Osteoblast (primary cell): ENCODE measurements around the gene RAB31. TPM values are rescaled to one million over a fixed set of nuclear protein-coding genes. Genes with fewer than 3 reads are reported as not detected.

ENCODE experiments used
- DNase-seq: peaks from one replicate; pipeline ENCODE4 v3.0.0; 2011; ENCODE audit warnings: low spot score, mixed read lengths; ENCODE audit not compliant: insufficient read length; ENCODE audit errors: missing footprints
- H2AFZ ChIP-seq: 2 replicates; pipeline ENCODE4 v1.6.0; 2011; ENCODE audit warnings: mild to moderate bottlenecking, low read length
- H3K27ac ChIP-seq: 2 replicates; pipeline ENCODE4 v1.5.1; 2011; ENCODE audit warnings: mild to moderate bottlenecking, low read depth, low read length, moderate library complexity
- H3K27me3 ChIP-seq: 2 replicates; pipeline ENCODE4 v1.6.0; 2012; ENCODE audit warnings: mild to moderate bottlenecking, control low read depth, inconsistent platforms, low read length, moderate library complexity; ENCODE audit not compliant: insufficient read depth
- H3K36me3 ChIP-seq: 2 replicates; pipeline ENCODE4 v1.5.1; 2011; ENCODE audit warnings: mild to moderate bottlenecking, low read length, control low read depth, moderate library complexity; ENCODE audit not compliant: insufficient read depth
- H3K4me1 ChIP-seq: 2 replicates; pipeline ENCODE4 v1.5.1; 2011; ENCODE audit warnings: mild to moderate bottlenecking, low read length, control low read depth, moderate library complexity; ENCODE audit not compliant: insufficient read depth
- H3K4me2 ChIP-seq: 2 replicates; pipeline ENCODE4 v1.6.0; 2011; ENCODE audit warnings: mild to moderate bottlenecking, low read length; ENCODE audit not compliant: insufficient read depth
- H3K4me3 ChIP-seq: fragments of 200-600 bp; sonication (generic); 3 replicates; pipeline ENCODE4 v1.5.1; 2012; ENCODE audit warnings: mild to moderate bottlenecking, low read length, inconsistent platforms; ENCODE audit not compliant: insufficient read depth
- H3K79me2 ChIP-seq: 2 replicates; pipeline ENCODE4 v1.6.0; 2012; ENCODE audit warnings: mild to moderate bottlenecking, low read length, control low read depth, inconsistent platforms; ENCODE audit not compliant: insufficient read depth
- H3K9me3 ChIP-seq: 2 replicates; pipeline ENCODE4 v1.5.1; 2011; ENCODE audit warnings: low read depth, low read length, control low read depth
- H4K20me1 ChIP-seq: 2 replicates; pipeline ENCODE4 v1.6.0; 2012; ENCODE audit warnings: mild to moderate bottlenecking, low read length, control low read depth; ENCODE audit not compliant: insufficient read depth
- total RNA-seq: library from RNA; depleted of rRNA; stranded (reverse); fragments of >200 nt; gene quantifications from 2 replicates; pipeline ENCODE4 v1.2.3, GENCODE V29; 2012
- TF ChIP-seq, protein P1 (sequence below): IDR thresholded peaks from 2 replicates; pipeline ENCODE4 v1.5.1; 2011; ENCODE audit warnings: mild to moderate bottlenecking, low read depth, low read length, moderate library complexity; ENCODE audit errors: extremely low read depth

RAB31 gene
- total RNA-seq, 1 donor, result 120 TPM

DNA sequence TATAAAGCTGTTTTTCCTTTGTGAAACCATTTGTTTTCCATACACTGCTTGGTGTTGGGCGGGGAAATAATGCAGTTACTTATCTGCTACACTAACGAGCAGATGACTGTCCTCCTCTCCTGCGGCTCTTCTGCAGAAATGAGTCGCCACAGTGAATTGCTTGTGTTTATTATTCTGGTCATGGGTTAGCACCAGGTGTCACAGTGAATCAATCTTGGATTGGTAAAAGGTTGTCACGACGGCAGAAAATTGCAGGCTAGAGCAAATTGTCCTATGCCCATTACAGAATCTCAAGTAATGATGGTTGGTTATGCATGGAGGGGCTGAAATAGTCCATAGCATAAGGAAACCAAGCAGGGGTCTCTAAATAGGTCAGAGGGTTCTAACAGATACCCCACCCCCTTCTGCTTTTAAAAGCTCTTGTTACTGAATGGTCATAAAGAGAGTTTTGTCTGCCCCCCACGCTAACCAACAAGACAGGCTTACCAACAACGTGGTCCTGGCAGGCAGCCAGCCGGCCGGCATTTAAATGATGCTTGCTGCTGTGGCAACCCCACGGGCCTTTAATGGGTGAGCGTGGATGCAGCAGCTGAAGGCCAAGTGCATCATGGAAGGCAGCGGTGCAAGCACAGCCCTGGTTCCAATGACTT is 29.5 kb downstream of the RAB31 start:
- peaks cover 11% of the 10 kb centered on the region for H3K36me3 ChIP-seq
- H3K79me2 ChIP-seq, result peaks cover 67% of the 10 kb centered on the region
- H3K4me3 ChIP-seq, result no peak overlapping the region
- no peaks in the 10 kb centered on the region for H3K9me3 ChIP-seq
- H3K4me1 ChIP-seq, result peaks cover 32% of the 10 kb centered on the region
- no peaks in the 10 kb centered on the region for H3K27me3 ChIP-seq
- no peak overlapping the region for H2AFZ ChIP-seq
- no peak overlapping the region for H3K27ac ChIP-seq
- TF ChIP-seq, protein P1, sequence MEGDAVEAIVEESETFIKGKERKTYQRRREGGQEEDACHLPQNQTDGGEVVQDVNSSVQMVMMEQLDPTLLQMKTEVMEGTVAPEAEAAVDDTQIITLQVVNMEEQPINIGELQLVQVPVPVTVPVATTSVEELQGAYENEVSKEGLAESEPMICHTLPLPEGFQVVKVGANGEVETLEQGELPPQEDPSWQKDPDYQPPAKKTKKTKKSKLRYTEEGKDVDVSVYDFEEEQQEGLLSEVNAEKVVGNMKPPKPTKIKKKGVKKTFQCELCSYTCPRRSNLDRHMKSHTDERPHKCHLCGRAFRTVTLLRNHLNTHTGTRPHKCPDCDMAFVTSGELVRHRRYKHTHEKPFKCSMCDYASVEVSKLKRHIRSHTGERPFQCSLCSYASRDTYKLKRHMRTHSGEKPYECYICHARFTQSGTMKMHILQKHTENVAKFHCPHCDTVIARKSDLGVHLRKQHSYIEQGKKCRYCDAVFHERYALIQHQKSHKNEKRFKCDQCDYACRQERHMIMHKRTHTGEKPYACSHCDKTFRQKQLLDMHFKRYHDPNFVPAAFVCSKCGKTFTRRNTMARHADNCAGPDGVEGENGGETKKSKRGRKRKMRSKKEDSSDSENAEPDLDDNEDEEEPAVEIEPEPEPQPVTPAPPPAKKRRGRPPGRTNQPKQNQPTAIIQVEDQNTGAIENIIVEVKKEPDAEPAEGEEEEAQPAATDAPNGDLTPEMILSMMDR, result no peak
- peak overlapping the region; percentile 49 for H3K4me2 ChIP-seq
- DNase-seq, result no peak
- peaks cover 6% of the 10 kb centered on the region for H4K20me1 ChIP-seq

DNA sequence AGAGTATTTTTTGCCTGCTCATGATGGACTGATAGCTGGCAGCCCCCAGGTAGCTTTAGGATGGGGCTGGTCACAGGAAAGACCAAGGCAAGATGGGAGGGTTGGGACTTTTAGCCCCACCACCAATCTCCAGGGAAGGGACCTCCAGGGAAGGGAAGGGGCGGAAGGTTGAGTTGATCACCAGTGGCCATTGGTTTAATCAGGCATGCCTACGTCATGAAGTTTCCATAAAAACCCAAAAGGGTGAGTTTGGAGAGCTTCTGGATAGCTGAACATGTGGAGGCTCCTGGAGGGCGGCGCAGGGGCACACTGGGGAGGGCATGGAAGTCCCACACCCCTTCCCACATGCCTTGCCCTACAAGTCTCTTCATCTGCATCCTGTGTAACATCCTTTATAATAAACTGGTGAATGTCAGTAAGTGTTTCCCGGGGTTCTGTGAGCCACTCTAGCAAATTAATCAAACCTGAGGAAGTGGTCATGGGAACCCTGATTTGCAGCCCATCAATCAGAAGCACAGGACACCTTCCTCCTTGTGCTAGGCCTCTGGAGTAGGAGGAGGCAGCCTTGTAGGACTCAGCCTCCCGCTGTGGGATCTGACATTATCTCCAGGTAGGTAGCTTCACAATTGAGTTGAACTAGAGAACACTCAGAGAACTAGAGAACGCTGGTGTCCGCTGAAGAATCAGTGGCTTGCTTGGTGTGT is 30.3 kb downstream of the RAB31 start:
- Histone ChIP-seq H4K20me1 (peaks cover 6% of the 10 kb centered on the region), H3K79me2 (peaks cover 59% of the 10 kb centered on the region), H3K9me3 (no peaks in the 10 kb centered on the region)

DNA sequence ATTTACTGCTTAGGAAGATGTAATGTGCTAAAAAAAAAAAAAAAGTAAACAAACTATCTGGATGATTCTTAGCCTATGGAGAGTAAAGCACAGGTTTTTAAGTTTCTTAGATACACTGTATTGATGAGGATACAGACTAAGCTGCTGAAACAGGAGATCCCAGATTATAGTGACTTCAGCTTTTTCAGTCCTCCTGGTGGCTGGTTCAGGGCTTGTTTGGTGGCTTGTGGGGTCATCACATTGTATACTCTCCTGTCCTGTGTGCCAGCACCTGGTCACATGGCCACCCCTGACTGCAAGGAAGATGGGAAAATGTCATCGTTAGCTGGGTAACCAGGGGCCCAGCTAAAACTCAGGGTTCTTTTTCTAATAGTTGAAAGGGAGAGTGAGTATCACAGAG is 31.4 kb downstream of the RAB31 start:
- Histone ChIP-seq H2AFZ (no peak overlapping the region), H3K4me2 (no peak overlapping the region), H3K4me3 (no peak overlapping the region), H3K36me3 (peaks cover 4% of the 10 kb centered on the region), H3K27me3 (no peaks in the 10 kb centered on the region), H3K79me2 (peaks cover 58% of the 10 kb centered on the region), H3K4me1 (peaks cover 47% of the 10 kb centered on the region), H4K20me1 (peaks cover 6% of the 10 kb centered on the region), H3K27ac (peak overlapping the region; percentile 52), H3K9me3 (no peaks in the 10 kb centered on the region)
- TF ChIP-seq, protein P1, result no peak
- no peak for DNase-seq

More for the DNA sequence above, 30.3 kb downstream of the RAB31 start:
- no peak overlapping the region for H3K4me2 ChIP-seq
- peaks cover 4% of the 10 kb centered on the region for H3K36me3 ChIP-seq
- no peaks in the 10 kb centered on the region for H3K27me3 ChIP-seq
- no peak for DNase-seq
- H3K4me3 ChIP-seq, result no peak overlapping the region
- H3K27ac ChIP-seq, result no peak overlapping the region
- no peak overlapping the region for H2AFZ ChIP-seq
- H3K4me1 ChIP-seq, result peaks cover 40% of the 10 kb centered on the region
- TF ChIP-seq, protein P1, result no peak

DNA sequence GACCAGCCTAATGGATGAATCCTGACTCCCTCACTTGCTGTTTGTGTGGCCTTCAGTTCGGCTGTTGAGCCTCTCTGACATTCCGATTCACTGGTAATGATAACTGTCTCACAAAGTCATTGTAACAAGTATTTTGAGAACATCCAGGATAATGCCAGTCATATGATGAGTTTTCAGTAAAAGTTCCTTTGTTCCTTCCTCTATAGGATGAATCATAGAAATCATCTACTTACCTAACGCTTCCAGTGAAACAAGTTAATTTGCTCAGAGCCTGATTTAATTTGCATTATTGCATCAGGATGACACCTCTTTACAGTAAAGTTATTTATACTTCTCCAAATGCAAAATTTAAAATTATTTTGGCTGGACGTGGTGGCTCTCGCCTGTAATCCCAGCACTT is 32.0 kb downstream of the RAB31 start:
- H3K4me2 ChIP-seq, result no peak overlapping the region
- H3K36me3 ChIP-seq, result peaks cover 4% of the 10 kb centered on the region
- H3K27me3 ChIP-seq, result no peaks in the 10 kb centered on the region
- H4K20me1 ChIP-seq, result peaks cover 6% of the 10 kb centered on the region
- no peaks in the 10 kb centered on the region for H3K9me3 ChIP-seq
- H3K4me3 ChIP-seq, result no peak overlapping the region
- DNase-seq, result peak; percentile 66
- no peak overlapping the region for H2AFZ ChIP-seq
- peaks cover 47% of the 10 kb centered on the region for H3K4me1 ChIP-seq
- peak overlapping the region; percentile 52 for H3K27ac ChIP-seq
- peaks cover 57% of the 10 kb centered on the region for H3K79me2 ChIP-seq
- TF ChIP-seq, protein P1, result no peak
